K562 (cell line): ENCODE data around the gene TP73. TPM values are rescaled to one million over a fixed set of nuclear protein-coding genes. Genes with fewer than 3 reads are reported as not detected.

Experiments used
- BHLHE40 ChIP-seq: IDR thresholded peaks from 2 replicates; pipeline ENCODE4 v1.6.1; 2011; ENCODE audit warnings: low read length, improper control_type of control experiment
- CBFB ChIP-seq: sonication (generic); formaldehyde crosslinking; IDR thresholded peaks from 2 replicates; pipeline ENCODE4 v1.4.0; 2020; ENCODE audit warnings: mild to moderate bottlenecking, missing genetic modification reagents
- CBX5 ChIP-seq: IDR thresholded peaks from 2 replicates; pipeline ENCODE4 v1.6.1; 2014; ENCODE audit warnings: low read depth, borderline replicate concordance
- CBX8 ChIP-seq: fragments of 200-600 bp; sonication (generic); IDR thresholded peaks from 2 replicates; pipeline ENCODE4 v1.6.1; 2012; ENCODE audit warnings: borderline replicate concordance, mixed run types, low read depth, mild to moderate bottlenecking, moderate library complexity, mixed read lengths, low read length, control low read depth, inconsistent platforms; ENCODE audit not compliant: poor library complexity, severe bottlenecking; ENCODE audit errors: extremely low read depth
- FOXA3 ChIP-seq, 2 experiments: fragments of 450-650 bp in 1 of 2; sonication (generic) in 1 of 2; formaldehyde crosslinking; IDR thresholded peaks in 1 of 2; conservative IDR thresholded peaks in 1 of 2; 2 replicates each; pipeline versions ENCODE4 v1.4.0 to v1.8.0; 2020 to 2022; ENCODE audit warnings: mild to moderate bottlenecking in 2 of 2, missing genetic modification reagents in 1 of 2
- GABPA ChIP-seq: fragments of 200-800 bp; sonication (Bioruptor generic); conservative IDR thresholded peaks from 2 replicates; pipeline ENCODE4 v1.6.1; 2016; ENCODE audit warnings: low read depth, missing genetic modification characterization, missing compliant biosample characterization
- HDAC1 ChIP-seq, 2 experiments: fragments of 450-650 bp; IDR thresholded peaks; 2 replicates each; pipeline ENCODE4 v1.6.1; 2016 to 2017; ENCODE audit warnings: inconsistent platforms in 1 of 2, mild to moderate bottlenecking in 1 of 2, moderate library complexity in 1 of 2
- KDM1A ChIP-seq, 2 experiments: fragments of 450-650 bp; IDR thresholded peaks; 2 replicates each; pipeline ENCODE4 v1.6.1; 2016; ENCODE audit warnings: mild to moderate bottlenecking in 2 of 2
- KLF13 ChIP-seq: fragments of 450-650 bp; IDR thresholded peaks from 2 replicates; pipeline ENCODE4 v1.6.1; 2016; ENCODE audit warnings: missing genetic modification characterization, low read depth, mild to moderate bottlenecking, missing compliant biosample characterization, moderate library complexity, borderline replicate concordance
- MAFF ChIP-seq: IDR thresholded peaks from 2 replicates; pipeline ENCODE4 v1.6.1; 2012; ENCODE audit warnings: low read length, improper control_type of control experiment
- MYC ChIP-seq, 2 experiments: fragments of 250-450 bp in 1 of 2; sonication (Bioruptor Pico) in 1 of 2; IDR thresholded peaks; 2 replicates each; pipeline versions ENCODE4 v1.5.1 to v1.6.1; 2012 to 2021; ENCODE audit warnings: low read depth in 2 of 2, borderline replicate concordance in 1 of 2, improper control_type of control experiment in 1 of 2, low read length in 1 of 2, mild to moderate bottlenecking in 1 of 2, moderate library complexity in 1 of 2
- NR2F6 ChIP-seq: fragments of 450-650 bp; formaldehyde crosslinking; IDR thresholded peaks from 2 replicates; pipeline ENCODE4 v1.4.0; 2020; ENCODE audit warnings: mild to moderate bottlenecking
- OTX1 ChIP-seq: fragments of 450-650 bp; formaldehyde crosslinking; IDR thresholded peaks from 2 replicates; pipeline ENCODE4 v1.4.0; 2022; ENCODE audit warnings: mild to moderate bottlenecking
- SMC3 ChIP-seq: conservative IDR thresholded peaks from 2 replicates; pipeline ENCODE4 v1.6.1; 2011; ENCODE audit warnings: low read depth, low read length, improper control_type of control experiment; ENCODE audit not compliant: insufficient read depth
- ZNF133 ChIP-seq: fragments of 250-450 bp; sonication (Bioruptor Pico); IDR thresholded peaks from 2 replicates; pipeline ENCODE4 v1.4.0; 2020; ENCODE audit warnings: mild to moderate bottlenecking
- polyA plus RNA-seq, 8 experiments: library from polyadenylated mRNA; depleted of rRNA in 4 of 8; stranded (reverse) in 5 of 8; unstranded in 3 of 8; fragments of >200 nt; fragmentation: Nextera tagmentation in 2 of 8; fragmentation: Illumina TruSeq in 1 of 8; extraction: Ambion mirVana in 2 of 8; extraction: Trizol in 1 of 8; gene quantifications; 2 replicates each; pipeline versions ENCODE4 v1.2.1 to v1.2.3, GENCODE V29; 2011 to 2014; ENCODE audit warnings: inconsistent platforms in 1 of 8, missing spikeins in 1 of 8
- total RNA-seq, 7 experiments: library from RNA; depleted of rRNA in 6 of 7; stranded (reverse); fragments of >200 nt in 6 of 7; fragmentation: Illumina TruSeq in 2 of 7; extraction: Trizol in 2 of 7; gene quantifications; 2 replicates each; pipeline versions ENCODE4 v1.2.1 to v1.2.3, GENCODE V29; 2011 to 2021; ENCODE audit warnings: low replicate concordance in 1 of 7
- TF ChIP-seq, protein P1 (sequence below), 2 experiments: fragments of 450-650 bp in 1 of 2; sonication (generic) in 1 of 2; formaldehyde crosslinking; conservative IDR thresholded peaks; 2 replicates each; pipeline versions ENCODE4 v1.4.0 to v1.8.1; 2020 to 2022; ENCODE audit warnings: mild to moderate bottlenecking in 1 of 2, missing genetic modification reagents in 1 of 2
- TF ChIP-seq, protein P2 (sequence below), 2 experiments: fragments of 250-450 bp in 1 of 2; fragments of 450-650 bp in 1 of 2; sonication (Bioruptor Pico) in 1 of 2; IDR thresholded peaks; 2 replicates each; pipeline versions ENCODE4 v1.6.1 to v1.8.0; 2016 to 2021; ENCODE audit warnings: mild to moderate bottlenecking in 2 of 2, moderate library complexity in 2 of 2, missing compliant biosample characterization in 1 of 2, missing genetic modification characterization in 1 of 2
- TF ChIP-seq, protein P3 (sequence below): fragments of 450-650 bp; IDR thresholded peaks from 2 replicates; pipeline ENCODE4 v1.6.1; 2017; ENCODE audit warnings: antibody characterized with exemption
- TF ChIP-seq, protein P4 (sequence below): fragments of 450-650 bp; formaldehyde crosslinking; IDR thresholded peaks from 2 replicates; pipeline ENCODE4 v1.4.0; 2020; ENCODE audit warnings: mild to moderate bottlenecking, moderate library complexity

The TP73 gene
- total and polyA plus RNA-seq, 9 of the 15 experiments (the other 6 are each of a cell fraction or from before 2014, with no cell fraction given): 0.07 to 1.6 (median 0.40) TPM; not detected in 2

DNA sequence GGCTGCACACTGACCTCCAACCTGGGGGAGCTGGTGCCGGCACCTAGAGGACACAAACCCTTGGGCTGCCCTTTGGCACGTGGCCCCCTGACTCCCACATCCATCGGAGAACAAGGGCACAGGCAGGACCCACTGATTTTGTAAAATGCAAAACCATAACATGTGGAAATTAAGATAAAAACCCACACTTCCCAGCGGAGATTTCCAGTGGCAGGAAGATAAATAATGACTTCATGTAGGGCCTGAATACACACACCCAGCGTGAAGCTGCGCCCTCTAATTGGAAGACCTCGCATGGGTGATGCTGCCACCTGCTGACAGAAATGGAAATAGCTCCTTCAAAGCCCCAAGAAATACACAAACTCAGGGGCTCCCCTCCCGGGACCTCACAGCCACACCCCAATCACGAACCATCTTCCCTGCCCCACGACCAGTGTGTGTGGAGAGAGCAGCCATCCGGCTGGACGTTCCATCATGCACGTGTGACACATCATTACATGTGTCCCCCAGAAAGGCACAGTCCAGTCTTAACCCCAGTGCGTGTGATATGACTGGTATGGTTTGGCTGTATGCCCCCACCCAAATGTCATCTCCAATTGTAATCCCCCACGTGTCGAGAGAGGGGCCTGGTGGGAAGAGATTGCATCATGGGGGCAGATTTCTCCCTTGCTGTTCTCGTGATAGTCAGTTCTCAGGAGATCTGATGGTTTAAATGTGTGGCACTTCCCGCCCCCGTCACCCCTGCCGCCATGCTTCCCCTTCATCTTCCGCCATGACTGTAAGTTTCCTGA lies 33.2 kb upstream of the TP73 start (continued):
- TF ChIP-seq FOXA3 (CRISPR knock-in tag; conservative IDR thresholded peaks at IDR 0.05 in 1 of 2, IDR thresholded peaks at IDR 0.05 in 1 of 2) (peak; percentile 17 to 83; a peak in 2 of 4 replicates), HDAC1 (IDR thresholded peaks at IDR 0.05) (peak in 1 of 2 experiments; percentile 71; a peak in 2 of 4 replicates), SMC3 (peak; percentile 90), KLF13 (tag) (peak; percentile 40; the same call in 1 of the 2 replicates), ZNF133 (CRISPR knock-in tag) (no peak; the same call in 1 of the 2 replicates), OTX1 (CRISPR knock-in tag) (no peak), KDM1A (IDR thresholded peaks at IDR 0.05) (peak; percentile 91 to 93), BHLHE40 (peak; percentile 77), CBX8 (no peak), CBFB (CRISPR knock-in tag) (0 out of 2 replicates have a peak, but pooled peaks have one; percentile 41), MAFF (no peak), GABPA (tag) (0 out of 2 replicates have a peak, but pooled peaks have one; percentile 16), NR2F6 (CRISPR knock-in tag) (no peak), MYC (IDR thresholded peaks at IDR 0.05; ENCODE audit: low read depth, low read length) (0 out of 2 replicates have a peak, but pooled peaks have one; percentile 25), MYC (CRISPR knock-in tag; IDR thresholded peaks at IDR 0.05; ENCODE audit: borderline replicate concordance, low read depth) (no peak), CBX5 (no peak)
- TF ChIP-seq, protein P1, sequence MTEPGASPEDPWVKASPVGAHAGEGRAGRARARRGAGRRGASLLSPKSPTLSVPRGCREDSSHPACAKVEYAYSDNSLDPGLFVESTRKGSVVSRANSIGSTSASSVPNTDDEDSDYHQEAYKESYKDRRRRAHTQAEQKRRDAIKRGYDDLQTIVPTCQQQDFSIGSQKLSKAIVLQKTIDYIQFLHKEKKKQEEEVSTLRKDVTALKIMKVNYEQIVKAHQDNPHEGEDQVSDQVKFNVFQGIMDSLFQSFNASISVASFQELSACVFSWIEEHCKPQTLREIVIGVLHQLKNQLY (CRISPR knock-in tag; conservative IDR thresholded peaks at IDR 0.05): no peak
- TF ChIP-seq, protein P2, sequence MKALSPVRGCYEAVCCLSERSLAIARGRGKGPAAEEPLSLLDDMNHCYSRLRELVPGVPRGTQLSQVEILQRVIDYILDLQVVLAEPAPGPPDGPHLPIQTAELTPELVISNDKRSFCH (CRISPR knock-in tag; IDR thresholded peaks at IDR 0.05): no peak
- TF ChIP-seq, protein P2 (tag; IDR thresholded peaks at IDR 0.05): no peak
- TF ChIP-seq, protein P3, sequence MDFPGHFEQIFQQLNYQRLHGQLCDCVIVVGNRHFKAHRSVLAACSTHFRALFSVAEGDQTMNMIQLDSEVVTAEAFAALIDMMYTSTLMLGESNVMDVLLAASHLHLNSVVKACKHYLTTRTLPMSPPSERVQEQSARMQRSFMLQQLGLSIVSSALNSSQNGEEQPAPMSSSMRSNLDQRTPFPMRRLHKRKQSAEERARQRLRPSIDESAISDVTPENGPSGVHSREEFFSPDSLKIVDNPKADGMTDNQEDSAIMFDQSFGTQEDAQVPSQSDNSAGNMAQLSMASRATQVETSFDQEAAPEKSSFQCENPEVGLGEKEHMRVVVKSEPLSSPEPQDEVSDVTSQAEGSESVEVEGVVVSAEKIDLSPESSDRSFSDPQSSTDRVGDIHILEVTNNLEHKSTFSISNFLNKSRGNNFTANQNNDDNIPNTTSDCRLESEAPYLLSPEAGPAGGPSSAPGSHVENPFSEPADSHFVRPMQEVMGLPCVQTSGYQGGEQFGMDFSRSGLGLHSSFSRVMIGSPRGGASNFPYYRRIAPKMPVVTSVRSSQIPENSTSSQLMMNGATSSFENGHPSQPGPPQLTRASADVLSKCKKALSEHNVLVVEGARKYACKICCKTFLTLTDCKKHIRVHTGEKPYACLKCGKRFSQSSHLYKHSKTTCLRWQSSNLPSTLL: no peak
- TF ChIP-seq, protein P4, sequence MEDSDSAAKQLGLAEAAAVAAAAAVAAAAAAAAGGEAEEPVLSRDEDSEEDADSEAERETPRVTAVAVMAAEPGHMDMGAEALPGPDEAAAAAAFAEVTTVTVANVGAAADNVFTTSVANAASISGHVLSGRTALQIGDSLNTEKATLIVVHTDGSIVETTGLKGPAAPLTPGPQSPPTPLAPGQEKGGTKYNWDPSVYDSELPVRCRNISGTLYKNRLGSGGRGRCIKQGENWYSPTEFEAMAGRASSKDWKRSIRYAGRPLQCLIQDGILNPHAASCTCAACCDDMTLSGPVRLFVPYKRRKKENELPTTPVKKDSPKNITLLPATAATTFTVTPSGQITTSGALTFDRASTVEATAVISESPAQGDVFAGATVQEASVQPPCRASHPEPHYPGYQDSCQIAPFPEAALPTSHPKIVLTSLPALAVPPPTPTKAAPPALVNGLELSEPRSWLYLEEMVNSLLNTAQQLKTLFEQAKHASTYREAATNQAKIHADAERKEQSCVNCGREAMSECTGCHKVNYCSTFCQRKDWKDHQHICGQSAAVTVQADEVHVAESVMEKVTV (CRISPR knock-in tag): peak; percentile 76
